HepG2 (cell line): Measurements from ENCODE around the gene NGB. TPM values are rescaled to one million over a fixed set of nuclear protein-coding genes. Genes with fewer than 3 reads are reported as not detected.

ENCODE experiments used
- MTF2 ChIP-seq: sonication (generic); formaldehyde crosslinking; IDR thresholded peaks from 2 replicates; pipeline ENCODE4 v1.5.0; 2020; ENCODE audit warnings: missing genetic modification reagents, borderline replicate concordance
- NR2F6 ChIP-seq, 2 experiments: IDR thresholded peaks; 2 replicates each; pipeline ENCODE4 v1.6.1; 2016; ENCODE audit warnings: antibody characterized with exemption in 1 of 2, mild to moderate bottlenecking in 1 of 2
- PHF21A ChIP-seq: sonication (generic); formaldehyde crosslinking; IDR thresholded peaks from 2 replicates; pipeline ENCODE4 v1.5.0; 2020; ENCODE audit warnings: mild to moderate bottlenecking, missing genetic modification reagents
- SOX6 ChIP-seq, 2 experiments: fragments of 450-650 bp in 1 of 2; sonication (generic) in 1 of 2; formaldehyde crosslinking in 1 of 2; IDR thresholded peaks; 2 replicates each; pipeline versions ENCODE4 v1.4.0 to v1.6.1; 2017 to 2020; ENCODE audit warnings: antibody characterized with exemption in 1 of 2, mild to moderate bottlenecking in 1 of 2, missing genetic modification reagents in 1 of 2
- THYN1 ChIP-seq: sonication (generic); formaldehyde crosslinking; IDR thresholded peaks from 2 replicates; pipeline ENCODE4 v1.8.1; 2023; ENCODE audit warnings: low read depth, mild to moderate bottlenecking, moderate library complexity, missing genetic modification reagents, borderline replicate concordance
- ZNF292 ChIP-seq: sonication (generic); formaldehyde crosslinking; IDR thresholded peaks from 2 replicates; pipeline ENCODE4 v1.8.1; 2022; ENCODE audit warnings: mild to moderate bottlenecking, low read depth, missing genetic modification reagents, borderline replicate concordance
- ZNF589 ChIP-seq: sonication (generic); formaldehyde crosslinking; conservative IDR thresholded peaks from 2 replicates; pipeline ENCODE4 v1.8.0; 2022; ENCODE audit warnings: mild to moderate bottlenecking, moderate library complexity, missing genetic modification reagents
- polyA plus RNA-seq, 8 experiments: library from polyadenylated mRNA; depleted of rRNA in 3 of 8; stranded (reverse) in 7 of 8; unstranded in 1 of 8; fragments of >200 nt; fragmentation: Illumina TruSeq in 4 of 8; extraction: Trizol in 4 of 8; gene quantifications; 2 replicates each; pipeline versions ENCODE4 v1.2.1 to v1.2.3, GENCODE V29; 2011 to 2016; ENCODE audit warnings: low read depth in 4 of 8, missing spikeins in 1 of 8, mixed read lengths in 1 of 8; ENCODE audit not compliant: insufficient read depth in 1 of 8
- total RNA-seq, 5 experiments: library from RNA; depleted of rRNA; stranded (reverse); fragments of >200 nt; fragmentation: Illumina TruSeq; extraction: Trizol; gene quantifications; 2 replicates each; pipeline ENCODE4 v1.2.3, GENCODE V29; 2016; ENCODE audit warnings: low read depth in 1 of 5
- TF ChIP-seq, protein P1 (sequence below): sonication (generic); formaldehyde crosslinking; IDR thresholded peaks from 2 replicates; pipeline ENCODE4 v1.5.1; 2020; ENCODE audit warnings: missing genetic modification reagents, mild to moderate bottlenecking, borderline replicate concordance
- TF ChIP-seq, protein P2 (sequence below): sonication (generic); IDR thresholded peaks from 2 replicates; pipeline ENCODE4 v1.6.1; 2016; ENCODE audit warnings: low read depth, borderline replicate concordance
- TF ChIP-seq, protein P3 (sequence below): sonication (generic); formaldehyde crosslinking; IDR thresholded peaks from 2 replicates; pipeline ENCODE4 v1.4.0; 2020; ENCODE audit warnings: missing genetic modification reagents, borderline replicate concordance
- TF ChIP-seq, protein P4 (sequence below): conservative IDR thresholded peaks from 2 replicates; pipeline ENCODE4 v1.6.1; 2018; ENCODE audit warnings: missing genetic modification reagents
- TF ChIP-seq, protein P5 (sequence below): sonication (generic); formaldehyde crosslinking; conservative IDR thresholded peaks from 2 replicates; pipeline ENCODE4 v1.4.0; 2020; ENCODE audit warnings: missing genetic modification reagents
- TF ChIP-seq, protein P6 (sequence below): sonication (generic); formaldehyde crosslinking; IDR thresholded peaks from 2 replicates; pipeline ENCODE4 v1.4.0; 2020; ENCODE audit warnings: mild to moderate bottlenecking, missing genetic modification reagents, borderline replicate concordance
- TF ChIP-seq, protein P7 (sequence below): sonication (generic); formaldehyde crosslinking; IDR thresholded peaks from 2 replicates; pipeline ENCODE4 v1.4.0; 2020; ENCODE audit warnings: missing genetic modification reagents

NGB gene
- total and polyA plus RNA-seq, 2 of the 13 experiments (the other 11 are each of a cell fraction or from before 2014, with no cell fraction given): 0.04 TPM; not detected in 1

DNA sequence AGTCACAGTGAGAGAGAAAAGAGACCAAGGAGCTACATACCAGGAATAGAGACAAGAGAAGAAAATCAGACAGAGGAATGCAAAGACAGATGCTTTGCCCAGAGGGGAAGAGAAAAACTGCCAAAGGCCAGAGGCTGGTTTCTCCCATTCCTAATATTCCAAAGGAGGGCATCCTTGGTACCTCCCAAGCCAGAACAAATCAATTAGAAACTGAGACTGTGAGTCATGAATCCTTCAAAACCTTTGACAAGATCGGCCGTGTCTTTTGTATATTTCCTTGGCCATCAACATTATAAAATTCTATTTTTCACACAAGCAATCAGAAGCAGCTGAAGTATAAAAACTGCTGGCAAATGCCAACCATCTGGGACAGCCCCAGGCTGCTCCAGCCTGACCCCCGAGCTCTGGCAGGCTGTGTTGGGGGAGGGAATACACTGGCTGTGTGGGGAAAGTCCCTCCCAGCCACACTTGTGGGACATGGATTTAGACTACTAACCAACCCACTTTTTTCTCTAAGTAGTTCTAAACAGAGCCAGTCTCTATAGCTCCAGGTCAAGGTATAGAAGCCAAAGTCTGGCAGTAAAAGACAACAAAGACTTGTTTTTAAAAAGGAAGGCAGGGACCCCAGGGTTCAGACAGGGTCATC is 36.0 kb upstream of the NGB start (continued):
- TF ChIP-seq, protein P1, sequence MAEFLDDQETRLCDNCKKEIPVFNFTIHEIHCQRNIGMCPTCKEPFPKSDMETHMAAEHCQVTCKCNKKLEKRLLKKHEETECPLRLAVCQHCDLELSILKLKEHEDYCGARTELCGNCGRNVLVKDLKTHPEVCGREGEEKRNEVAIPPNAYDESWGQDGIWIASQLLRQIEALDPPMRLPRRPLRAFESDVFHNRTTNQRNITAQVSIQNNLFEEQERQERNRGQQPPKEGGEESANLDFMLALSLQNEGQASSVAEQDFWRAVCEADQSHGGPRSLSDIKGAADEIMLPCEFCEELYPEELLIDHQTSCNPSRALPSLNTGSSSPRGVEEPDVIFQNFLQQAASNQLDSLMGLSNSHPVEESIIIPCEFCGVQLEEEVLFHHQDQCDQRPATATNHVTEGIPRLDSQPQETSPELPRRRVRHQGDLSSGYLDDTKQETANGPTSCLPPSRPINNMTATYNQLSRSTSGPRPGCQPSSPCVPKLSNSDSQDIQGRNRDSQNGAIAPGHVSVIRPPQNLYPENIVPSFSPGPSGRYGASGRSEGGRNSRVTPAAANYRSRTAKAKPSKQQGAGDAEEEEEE (CRISPR knock-in tag): no peak
- TF ChIP-seq, protein P2, sequence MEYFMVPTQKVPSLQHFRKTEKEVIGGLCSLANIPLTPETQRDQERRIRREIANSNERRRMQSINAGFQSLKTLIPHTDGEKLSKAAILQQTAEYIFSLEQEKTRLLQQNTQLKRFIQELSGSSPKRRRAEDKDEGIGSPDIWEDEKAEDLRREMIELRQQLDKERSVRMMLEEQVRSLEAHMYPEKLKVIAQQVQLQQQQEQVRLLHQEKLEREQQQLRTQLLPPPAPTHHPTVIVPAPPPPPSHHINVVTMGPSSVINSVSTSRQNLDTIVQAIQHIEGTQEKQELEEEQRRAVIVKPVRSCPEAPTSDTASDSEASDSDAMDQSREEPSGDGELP: no peak
- TF ChIP-seq PHF21A: peak; percentile 32; the same call in 1 of the 2 replicates
- TF ChIP-seq, protein P3, sequence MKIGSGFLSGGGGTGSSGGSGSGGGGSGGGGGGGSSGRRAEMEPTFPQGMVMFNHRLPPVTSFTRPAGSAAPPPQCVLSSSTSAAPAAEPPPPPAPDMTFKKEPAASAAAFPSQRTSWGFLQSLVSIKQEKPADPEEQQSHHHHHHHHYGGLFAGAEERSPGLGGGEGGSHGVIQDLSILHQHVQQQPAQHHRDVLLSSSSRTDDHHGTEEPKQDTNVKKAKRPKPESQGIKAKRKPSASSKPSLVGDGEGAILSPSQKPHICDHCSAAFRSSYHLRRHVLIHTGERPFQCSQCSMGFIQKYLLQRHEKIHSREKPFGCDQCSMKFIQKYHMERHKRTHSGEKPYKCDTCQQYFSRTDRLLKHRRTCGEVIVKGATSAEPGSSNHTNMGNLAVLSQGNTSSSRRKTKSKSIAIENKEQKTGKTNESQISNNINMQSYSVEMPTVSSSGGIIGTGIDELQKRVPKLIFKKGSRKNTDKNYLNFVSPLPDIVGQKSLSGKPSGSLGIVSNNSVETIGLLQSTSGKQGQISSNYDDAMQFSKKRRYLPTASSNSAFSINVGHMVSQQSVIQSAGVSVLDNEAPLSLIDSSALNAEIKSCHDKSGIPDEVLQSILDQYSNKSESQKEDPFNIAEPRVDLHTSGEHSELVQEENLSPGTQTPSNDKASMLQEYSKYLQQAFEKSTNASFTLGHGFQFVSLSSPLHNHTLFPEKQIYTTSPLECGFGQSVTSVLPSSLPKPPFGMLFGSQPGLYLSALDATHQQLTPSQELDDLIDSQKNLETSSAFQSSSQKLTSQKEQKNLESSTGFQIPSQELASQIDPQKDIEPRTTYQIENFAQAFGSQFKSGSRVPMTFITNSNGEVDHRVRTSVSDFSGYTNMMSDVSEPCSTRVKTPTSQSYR (CRISPR knock-in tag): peak; percentile 39; the same call in 1 of the 2 replicates
- no peak for TF ChIP-seq ZNF589
- no peak for TF ChIP-seq THYN1 (CRISPR knock-in tag)
- no peak for TF ChIP-seq MTF2
- TF ChIP-seq, protein P4, sequence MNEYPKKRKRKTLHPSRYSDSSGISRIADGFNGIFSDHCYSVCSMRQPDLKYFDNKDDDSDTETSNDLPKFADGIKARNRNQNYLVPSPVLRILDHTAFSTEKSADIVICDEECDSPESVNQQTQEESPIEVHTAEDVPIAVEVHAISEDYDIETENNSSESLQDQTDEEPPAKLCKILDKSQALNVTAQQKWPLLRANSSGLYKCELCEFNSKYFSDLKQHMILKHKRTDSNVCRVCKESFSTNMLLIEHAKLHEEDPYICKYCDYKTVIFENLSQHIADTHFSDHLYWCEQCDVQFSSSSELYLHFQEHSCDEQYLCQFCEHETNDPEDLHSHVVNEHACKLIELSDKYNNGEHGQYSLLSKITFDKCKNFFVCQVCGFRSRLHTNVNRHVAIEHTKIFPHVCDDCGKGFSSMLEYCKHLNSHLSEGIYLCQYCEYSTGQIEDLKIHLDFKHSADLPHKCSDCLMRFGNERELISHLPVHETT (CRISPR knock-in tag): no peak
- peak; percentile 38; the same call in 1 of the 2 replicates for TF ChIP-seq NR2F6 (IDR thresholded peaks at IDR 0.05)
- no peak for TF ChIP-seq NR2F6 (CRISPR knock-in tag; IDR thresholded peaks at IDR 0.05)
- TF ChIP-seq, protein P5, sequence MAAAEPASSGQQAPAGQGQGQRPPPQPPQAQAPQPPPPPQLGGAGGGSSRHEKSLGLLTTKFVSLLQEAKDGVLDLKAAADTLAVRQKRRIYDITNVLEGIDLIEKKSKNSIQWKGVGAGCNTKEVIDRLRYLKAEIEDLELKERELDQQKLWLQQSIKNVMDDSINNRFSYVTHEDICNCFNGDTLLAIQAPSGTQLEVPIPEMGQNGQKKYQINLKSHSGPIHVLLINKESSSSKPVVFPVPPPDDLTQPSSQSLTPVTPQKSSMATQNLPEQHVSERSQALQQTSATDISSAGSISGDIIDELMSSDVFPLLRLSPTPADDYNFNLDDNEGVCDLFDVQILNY (CRISPR knock-in tag): no peak
- TF ChIP-seq ZNF292 (CRISPR knock-in tag): peak; percentile 30; the same call in 1 of the 2 replicates
- TF ChIP-seq, protein P6, sequence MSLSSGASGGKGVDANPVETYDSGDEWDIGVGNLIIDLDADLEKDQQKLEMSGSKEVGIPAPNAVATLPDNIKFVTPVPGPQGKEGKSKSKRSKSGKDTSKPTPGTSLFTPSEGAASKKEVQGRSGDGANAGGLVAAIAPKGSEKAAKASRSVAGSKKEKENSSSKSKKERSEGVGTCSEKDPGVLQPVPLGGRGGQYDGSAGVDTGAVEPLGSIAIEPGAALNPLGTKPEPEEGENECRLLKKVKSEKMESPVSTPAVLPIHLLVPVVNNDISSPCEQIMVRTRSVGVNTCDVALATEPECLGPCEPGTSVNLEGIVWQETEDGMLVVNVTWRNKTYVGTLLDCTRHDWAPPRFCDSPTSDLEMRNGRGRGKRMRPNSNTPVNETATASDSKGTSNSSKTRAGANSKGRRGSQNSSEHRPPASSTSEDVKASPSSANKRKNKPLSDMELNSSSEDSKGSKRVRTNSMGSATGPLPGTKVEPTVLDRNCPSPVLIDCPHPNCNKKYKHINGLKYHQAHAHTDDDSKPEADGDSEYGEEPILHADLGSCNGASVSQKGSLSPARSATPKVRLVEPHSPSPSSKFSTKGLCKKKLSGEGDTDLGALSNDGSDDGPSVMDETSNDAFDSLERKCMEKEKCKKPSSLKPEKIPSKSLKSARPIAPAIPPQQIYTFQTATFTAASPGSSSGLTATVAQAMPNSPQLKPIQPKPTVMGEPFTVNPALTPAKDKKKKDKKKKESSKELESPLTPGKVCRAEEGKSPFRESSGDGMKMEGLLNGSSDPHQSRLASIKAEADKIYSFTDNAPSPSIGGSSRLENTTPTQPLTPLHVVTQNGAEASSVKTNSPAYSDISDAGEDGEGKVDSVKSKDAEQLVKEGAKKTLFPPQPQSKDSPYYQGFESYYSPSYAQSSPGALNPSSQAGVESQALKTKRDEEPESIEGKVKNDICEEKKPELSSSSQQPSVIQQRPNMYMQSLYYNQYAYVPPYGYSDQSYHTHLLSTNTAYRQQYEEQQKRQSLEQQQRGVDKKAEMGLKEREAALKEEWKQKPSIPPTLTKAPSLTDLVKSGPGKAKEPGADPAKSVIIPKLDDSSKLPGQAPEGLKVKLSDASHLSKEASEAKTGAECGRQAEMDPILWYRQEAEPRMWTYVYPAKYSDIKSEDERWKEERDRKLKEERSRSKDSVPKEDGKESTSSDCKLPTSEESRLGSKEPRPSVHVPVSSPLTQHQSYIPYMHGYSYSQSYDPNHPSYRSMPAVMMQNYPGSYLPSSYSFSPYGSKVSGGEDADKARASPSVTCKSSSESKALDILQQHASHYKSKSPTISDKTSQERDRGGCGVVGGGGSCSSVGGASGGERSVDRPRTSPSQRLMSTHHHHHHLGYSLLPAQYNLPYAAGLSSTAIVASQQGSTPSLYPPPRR (CRISPR knock-in tag): peak; percentile 37; the same call in 1 of the 2 replicates
- TF ChIP-seq SOX6 (IDR thresholded peaks at IDR 0.05): no peak
- TF ChIP-seq SOX6 (CRISPR knock-in tag; IDR thresholded peaks at IDR 0.05): no peak
- TF ChIP-seq, protein P7, sequence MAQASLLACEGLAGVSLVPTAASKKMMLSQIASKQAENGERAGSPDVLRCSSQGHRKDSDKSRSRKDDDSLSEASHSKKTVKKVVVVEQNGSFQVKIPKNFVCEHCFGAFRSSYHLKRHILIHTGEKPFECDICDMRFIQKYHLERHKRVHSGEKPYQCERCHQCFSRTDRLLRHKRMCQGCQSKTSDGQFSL (CRISPR knock-in tag): no peak
